CD4-positive, alpha-beta T cell treated with Interleukin-17A for 4 hours (primary cell): Measurements from ENCODE around the gene YBEY.
A peak's percentile ranks its signal among the peaks of the same experiment; 100 is the strongest.
"Not testable (repeated sequence)": the region's sequence is repeated elsewhere in the genome, so short reads cannot be mapped to it uniquely, and the experiment has no call there.

Source experiments
- DNase-seq: peaks from one replicate; pipeline ENCODE4 v3.0.0-alpha.2; 2020; ENCODE audit warnings: mixed read lengths

YBEY gene, protein sequence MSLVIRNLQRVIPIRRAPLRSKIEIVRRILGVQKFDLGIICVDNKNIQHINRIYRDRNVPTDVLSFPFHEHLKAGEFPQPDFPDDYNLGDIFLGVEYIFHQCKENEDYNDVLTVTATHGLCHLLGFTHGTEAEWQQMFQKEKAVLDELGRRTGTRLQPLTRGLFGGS

DNA sequence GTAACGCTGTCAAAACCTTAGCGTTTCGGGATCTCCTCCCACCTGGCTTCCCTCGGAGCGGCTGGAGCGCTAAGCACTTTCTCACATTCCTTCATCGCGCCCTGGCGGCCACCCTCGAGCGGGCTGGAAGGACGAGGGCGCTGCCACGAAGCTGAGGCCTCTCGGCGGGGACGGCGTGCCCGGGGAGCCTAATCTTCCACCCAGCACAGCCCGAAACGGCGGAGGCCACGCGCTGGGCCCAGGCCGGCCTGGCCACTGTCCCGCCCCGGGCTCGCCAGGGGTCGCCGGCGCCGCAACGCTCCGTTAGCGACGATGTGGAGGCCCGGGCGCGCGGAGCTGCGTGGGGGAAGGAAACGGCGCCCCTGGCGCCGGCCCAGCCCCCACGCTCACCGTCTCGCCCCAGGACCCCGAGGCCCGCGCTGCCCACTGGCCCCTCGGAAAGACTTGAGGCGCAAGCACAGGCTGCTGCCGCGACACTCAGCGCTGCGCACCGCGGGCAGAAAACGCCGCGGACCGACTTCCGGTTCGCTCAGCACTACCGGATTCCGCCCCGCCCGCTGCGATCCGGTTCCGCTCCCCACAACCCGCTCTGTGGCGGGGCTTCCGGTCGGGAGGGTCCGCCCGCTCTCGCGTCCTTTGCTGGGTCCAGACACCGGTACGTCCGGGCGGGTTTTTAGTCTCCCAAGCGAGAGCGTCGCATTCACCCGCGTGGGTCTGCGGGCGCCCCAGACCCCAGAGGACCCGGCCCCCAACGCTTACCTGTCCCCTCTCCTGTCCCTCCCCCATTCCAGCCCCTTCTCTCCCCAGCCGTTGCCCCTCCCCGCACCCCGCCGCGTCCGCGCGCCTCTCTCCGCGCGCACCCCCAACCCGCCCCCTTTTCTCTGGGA, at the start of gene YBEY:
Gene YBEY (plus strand): TSS at position 582 of the 887 bp plus-strand sequence. CDS start 572 bp downstream, outside the sequence.
- DNase-seq: peak; percentile 90

DNA sequence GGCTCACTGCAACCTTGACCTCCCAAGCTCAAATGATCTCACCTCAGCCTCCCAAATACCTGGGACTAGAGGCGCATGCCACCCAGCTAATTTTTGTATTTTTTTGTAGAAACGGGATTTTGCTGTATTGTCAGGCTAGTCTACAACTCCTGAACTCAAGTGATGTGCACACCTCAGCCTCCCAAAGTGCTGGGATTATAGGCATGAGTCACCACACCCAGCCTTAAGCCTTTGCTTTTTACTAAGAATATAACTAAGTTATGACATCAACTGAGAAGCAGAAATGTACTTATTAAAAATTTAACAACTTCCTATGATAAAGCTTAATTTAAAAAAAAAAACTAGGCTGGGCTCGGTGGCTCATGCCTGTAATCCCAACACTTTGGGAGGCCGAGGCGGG, 48.7 kb upstream of the YBEY start:
- DNase-seq: no peak

DNA sequence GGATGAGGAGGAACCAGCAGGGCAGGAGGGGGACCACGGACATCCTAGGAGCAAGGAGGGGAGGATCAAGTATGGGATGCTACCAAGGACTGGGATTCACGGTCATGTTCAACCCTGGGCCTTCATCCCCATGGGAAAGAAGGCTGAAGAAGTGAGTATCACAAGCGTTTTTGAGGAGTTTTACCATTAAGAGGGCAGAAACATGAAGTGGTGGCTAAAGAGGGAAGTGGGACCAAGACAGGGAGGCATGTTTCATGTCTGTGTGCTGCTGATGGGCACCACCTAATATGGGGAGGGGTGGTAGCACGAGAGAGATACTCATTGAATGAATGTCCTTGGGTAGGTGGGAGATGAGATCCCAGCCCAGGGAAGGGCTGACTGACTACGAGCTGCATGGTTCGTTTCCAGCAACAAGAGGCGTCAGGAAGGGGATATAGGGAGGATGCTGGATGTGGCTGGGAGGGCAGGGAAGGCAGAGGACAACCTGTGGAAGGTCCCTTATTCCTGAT, 46.3 kb upstream of the YBEY start:
- DNase-seq: no peak

DNA sequence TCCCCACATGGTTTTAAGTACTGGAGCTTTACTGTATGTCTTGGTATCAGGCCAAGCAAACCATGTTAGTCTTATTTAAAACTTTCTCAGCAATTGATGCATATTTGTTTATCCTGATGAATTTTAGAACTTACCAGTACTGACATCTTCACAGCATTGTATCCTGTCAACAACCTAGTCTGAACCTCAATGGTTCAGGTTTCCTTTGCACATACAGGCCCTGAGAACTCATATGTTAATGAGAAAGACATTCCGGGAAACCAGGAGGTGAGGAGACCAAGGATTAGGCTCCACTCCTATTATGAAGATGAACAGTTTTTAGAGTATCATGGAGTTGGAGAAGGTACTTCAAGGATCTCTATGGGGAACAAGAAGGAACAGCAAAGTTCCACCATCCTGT, 44.6 kb upstream of the YBEY start:
- not testable (repeated sequence) for DNase-seq

DNA sequence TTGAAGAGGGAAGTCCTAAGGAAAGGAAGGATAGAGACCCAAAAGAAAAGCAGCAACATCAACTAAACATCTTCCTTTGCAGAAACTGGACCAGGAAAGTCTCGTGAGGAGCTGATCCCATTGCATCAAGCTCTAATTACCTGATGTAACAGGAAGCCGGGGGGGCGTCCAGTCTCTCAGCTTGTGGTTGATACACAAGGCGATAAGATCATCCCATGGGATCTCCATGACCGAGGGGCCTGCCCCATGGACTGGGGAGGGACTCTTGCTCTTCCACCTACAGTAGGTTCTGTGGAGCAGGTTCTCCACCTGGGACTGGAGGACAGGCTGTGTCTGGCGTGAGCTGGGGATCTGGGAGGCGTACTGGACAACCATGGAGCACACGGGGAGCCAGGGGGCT, 42.8 kb upstream of the YBEY start:
- no peak for DNase-seq

DNA sequence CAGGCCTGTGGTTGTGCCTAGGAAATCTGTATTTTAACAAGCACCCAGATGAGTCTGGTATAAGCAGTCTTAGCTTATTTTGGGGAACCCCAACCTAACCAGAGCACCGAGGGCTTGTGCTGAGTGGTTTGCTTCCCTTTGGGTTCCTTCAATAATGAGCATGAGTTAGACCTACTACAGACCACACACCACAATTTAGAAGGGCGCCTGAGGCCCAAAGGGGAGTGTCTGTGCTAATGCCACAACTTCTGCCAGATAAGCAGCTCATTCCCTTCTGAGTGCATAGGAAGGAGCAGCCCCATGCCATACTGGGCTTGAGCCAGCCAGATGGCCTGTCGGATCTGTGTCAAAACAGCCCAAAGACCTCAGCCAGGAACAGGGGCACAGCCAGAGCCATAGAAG, 42.2 kb upstream of the YBEY start:
- no peak for DNase-seq

DNA sequence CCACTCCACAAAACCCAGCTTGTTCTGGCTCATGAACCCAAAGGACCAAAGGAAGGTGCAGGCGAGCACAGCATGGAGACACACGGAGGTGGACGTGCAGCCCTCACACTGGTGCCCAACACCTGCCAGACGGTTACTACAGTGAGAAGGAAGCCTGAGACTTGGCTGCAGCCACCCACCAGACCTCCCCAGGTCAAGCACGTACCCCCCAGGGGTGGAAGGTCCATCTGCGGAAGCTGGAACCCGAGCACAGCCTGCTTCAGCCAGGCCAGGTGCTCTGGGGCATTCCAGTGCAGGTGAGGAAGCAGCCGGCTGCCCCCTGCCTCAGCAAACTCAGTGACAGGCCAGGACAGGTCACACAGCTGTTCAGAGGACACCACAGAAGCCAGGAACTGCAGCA, 41.5 kb upstream of the YBEY start:
- no peak for DNase-seq

DNA sequence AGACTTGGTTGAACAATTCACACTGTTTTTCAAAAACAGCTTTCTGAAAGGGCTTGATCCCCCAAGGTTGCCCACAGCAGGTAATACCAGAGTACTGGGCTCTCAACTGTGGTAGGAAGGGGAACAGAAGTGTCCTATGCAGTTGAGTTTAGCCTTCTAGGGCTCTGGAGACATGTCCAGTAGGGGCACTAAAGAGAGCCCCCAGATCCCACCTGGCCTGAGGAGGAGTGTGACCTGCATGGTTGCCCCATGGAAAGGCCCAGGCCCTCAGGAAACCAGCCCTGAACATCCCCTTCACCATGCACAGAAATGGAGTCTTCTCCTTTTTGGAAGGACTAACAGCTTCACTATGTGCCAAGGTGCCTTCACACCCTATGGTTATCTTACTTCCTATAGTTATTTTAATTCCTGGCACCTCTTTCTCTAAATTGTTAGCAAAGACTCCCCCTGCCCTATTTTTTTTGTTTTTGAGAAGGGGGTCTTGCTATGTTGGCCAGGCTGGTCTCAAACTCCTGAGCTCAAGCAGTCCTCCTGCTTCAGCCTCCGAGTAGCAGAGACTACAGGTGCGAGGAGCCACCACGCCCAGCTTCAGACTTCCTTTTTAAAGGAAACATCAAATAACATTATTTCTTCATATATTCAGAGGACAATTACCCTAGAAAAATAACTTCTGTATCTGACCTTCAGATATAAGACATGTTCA, 40.8 kb upstream of the YBEY start:
- DNase-seq: no peak

DNA sequence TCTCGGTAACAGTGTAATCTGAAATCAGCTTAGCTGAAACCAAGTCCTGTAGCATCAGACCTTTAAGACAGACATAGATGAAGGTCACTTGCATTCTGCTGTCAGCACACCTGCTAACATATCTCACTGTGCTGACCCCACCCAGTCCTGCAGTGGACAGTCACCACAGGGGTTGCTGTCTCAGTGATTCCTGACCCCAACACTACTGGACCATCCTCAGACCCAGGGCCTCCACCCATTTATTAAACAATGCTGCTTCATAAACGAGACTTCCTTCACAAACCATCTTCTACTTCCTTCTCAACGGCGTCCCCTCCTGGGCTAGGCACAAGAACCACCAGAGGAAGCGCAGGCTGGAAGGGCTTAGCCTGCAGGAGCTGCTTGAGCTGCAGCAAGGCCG, 39.8 kb upstream of the YBEY start:
- no peak for DNase-seq

DNA sequence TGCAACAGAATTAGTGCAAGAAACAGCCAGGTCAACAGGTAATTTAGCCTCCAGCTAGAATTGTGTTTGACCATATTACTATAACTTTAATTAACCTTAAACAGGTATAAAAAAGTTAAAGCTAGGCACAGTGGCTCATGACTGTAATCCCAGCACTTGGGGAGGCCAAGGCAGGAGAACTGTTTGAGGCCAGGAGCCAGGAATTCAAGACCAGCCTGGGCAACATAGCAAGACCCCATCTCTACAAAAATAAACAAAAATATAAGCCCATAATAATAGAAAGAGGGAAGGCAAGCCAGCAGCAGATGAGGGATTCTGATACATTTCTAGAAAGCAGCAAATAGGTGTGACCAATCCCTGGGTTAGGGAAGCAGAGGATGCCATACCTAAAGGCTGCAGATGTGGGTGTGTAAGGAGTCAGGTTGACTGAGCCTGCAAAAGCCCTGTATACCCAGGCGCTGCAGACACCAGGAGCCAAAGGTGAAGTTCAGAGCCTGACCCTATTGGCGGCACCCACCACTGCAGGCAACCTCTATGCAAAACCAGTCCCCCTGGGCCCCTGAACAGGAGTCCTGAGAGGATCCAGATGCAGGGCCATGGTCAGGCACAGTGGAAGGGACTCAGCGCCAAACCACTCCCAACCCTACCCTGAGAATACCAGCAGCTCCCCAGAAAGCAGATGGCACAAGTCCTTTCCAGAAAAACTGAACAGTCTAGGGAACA, 38.3 kb upstream of the YBEY start:
- no peak for DNase-seq

DNA sequence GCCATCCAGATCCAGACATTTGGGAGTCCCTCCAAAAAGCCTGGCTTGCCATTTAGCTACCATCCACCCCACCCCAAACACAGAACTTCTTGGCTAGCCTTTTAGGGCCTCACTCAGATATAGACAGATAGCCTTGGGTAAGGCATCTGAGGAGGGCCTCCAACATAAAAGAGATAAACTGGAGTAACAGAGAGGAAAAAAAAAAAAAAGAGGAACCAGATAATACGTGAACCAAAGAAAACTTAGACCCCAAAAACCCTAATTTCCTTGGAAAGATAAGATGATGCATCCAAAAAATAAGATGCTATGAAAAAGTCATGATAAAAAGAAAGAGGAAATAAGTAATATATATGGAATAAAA, 37.7 kb upstream of the YBEY start:
- no peak for DNase-seq

DNA sequence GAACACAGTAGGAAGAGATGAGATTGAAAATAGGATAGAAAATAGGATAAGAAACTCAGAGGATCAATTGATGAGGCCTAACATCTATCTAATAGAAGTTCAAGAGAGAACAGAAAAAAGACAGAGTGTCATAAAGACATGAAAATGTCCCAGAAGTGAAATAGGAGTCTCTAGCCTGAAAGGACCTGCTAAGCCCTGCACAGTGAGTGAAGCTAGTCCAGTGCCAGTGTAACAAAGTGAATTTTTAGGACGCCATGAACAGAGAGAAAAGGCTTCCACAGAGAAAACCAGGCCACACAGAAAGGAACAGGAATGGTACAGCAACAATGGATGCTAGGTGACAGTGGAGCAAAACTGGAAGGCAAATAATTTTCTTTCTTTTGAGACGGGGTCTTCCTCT, 37.3 kb upstream of the YBEY start:
- no peak for DNase-seq

DNA sequence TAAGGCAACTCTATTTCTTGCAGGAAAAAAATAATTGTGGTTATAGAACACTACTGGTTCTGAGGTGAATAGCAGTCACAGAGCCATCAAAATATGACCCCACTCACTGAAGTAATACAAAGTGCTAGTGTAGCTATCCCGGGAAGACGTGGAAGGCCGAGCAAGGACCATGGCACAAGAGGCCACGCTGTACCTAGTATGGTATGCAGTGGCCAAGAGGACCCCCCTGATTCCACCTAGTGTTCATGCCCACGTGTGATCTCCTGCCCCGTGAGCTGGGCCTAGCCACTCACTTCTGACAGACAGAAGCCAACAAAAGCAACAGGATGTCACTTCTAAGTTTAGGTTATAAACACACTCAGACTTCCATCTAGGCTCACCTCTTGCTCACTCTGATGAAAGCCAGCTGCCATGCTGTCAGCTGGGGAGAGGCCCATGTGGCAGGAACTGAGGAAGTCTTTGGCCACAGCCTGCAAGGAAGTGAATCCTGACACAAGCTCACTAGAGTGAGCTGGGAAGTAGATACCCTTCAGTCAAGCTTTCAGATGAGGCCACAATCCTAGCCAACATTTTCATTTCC, 35.9 kb upstream of the YBEY start:
- no peak for DNase-seq

DNA sequence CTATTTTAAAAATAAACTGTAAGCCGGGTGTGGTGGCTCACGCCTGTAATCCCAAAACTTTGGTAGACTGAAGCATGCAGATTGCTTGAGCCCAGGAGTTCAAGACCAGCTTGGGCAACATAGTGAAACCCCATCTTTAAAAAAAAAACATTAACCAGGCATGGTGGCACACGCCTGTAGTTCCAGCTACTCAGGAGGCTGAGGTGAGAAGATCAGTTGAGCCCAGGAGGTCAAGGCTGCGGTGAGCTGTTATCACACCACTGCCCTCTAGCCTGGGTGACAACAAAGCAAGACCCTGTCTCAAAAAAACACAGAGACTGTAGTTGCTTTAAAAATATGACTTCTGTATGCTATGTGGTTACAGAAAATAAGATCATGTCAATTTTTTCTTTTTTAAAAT, 33.3 kb upstream of the YBEY start:
- no peak for DNase-seq

DNA sequence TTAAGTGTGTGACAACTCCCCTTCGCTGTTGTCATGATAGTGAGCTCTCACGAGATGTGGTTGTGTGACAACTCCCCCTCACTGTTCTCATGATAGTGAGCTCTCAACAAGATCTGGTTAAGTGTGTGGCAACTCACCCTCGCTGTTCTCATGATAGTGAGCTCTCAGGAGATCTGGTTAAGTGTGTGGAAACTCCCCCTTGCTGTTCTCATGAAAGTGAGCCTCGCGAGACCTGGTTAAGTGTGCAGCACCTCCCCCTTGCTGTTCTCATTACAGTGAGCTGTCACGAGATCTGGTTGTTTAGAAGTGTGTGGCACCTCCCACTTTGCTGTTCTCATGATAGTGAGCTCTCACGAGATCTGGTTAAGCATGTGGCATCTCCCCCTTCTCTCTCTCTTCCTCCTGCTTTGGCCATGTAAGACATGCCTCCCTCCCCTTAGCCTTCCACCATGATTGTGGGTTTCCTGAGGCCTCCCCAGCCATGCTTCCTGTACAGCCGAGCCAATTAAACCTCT, 32.5 kb upstream of the YBEY start:
- peak; percentile 11 for DNase-seq

DNA sequence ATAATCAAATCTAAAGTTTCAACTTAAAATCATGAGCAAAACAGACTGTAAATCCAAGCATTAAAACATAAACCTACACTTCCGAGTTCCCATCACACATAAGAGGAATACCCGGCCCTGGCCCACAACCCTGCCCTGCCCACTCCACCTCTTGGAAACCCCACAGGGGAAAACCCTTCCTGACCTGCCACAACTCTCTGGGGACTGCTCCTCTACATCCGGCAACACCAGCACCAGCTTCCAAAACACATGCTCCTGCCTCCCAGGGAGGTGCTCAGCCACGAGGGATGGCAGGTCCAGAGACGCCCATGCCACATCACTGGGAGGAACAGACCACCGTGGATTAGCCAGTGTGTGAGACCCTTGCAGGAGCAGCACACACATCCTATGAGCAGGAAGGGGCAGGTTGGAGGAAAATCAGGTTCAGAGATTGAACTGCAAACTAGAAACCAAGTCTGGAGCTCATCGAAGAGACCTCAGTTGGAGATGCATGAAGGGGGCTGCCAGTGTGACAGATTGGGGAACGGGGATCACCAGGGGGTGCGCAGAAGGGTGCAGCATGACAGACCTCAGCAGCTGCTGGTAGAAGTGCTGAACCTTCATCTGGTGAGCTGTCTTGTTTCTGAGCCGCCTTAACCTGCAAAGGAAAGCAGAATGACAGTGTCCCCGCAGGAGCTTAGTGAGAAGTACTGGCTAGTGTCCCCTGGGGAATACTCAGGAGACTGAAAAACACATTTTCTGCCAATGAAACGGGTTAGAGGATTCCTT, 31.8 kb upstream of the YBEY start:
- no peak for DNase-seq

DNA sequence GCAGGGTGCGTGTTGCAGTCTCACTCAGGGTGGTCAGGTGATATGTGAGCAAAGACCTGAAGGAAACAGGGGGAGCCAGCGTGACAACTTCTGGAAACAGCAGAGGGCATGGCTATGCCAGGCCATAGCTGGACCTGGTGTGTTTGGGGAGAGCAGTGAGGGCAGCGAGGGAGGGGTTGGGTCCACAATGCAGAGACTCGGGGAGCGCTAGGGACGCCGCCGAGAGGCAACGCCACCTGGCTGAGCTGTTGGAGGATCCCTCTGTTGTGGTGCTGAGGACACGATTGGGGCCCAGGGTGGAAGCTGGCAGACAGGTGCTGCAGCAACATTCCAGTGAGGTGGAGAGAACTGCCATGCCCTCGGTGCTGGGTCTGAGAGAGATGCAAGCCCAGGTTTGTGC, 31.0 kb upstream of the YBEY start:
- no peak for DNase-seq

DNA sequence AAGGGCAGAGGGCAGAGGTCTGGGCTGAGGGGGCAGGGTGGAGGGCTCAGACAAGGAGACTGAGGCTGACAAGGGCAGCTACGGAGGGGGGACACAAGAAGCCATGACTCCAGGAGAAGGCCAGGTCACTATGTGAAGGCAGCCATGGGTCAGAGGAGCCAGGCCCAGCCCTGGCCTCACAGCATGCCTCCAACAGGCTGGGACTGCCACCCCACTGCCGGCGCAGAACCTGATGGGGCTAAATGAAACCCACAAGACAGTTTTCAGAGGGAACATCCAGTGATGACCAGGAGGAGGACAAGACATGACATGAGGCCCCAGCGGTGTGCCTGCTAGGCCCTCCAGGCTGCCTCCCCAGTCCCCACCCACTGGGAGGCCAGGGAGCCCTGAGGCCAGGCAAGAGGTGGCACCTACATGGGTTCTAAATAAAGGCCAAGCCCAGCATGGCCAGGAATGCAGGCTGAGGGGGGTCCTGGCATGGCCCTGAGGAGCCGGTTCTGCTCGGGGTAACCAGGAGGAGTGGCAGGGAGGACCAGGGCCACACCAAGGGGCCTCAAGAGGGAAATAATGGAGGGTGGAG, 30.3 kb upstream of the YBEY start:
- DNase-seq: no peak

DNA sequence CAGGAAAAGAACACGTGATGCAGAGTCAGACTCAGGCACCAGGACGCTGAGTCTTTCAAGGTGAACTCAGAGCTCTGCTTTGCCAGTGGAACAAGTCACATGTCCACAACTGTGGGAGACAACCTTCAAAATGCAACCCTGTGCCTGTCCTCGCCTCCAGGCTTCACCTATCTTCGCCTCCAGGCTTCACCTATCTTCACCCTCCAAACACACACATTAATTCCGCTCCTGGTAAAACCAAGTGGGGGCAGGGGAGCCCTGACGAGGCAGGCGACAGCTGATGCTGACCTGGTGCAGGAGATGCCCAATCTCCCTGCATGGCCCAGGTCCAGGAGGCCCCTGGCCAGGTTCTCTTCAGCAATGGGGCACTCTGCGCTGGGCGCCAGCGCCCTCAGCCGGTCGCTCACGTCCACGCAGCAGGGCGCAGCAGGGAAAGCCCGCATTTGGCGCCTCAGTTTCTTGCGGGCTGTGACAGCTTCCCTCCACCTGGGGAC, 29.6 kb upstream of the YBEY start:
- DNase-seq: no peak

DNA sequence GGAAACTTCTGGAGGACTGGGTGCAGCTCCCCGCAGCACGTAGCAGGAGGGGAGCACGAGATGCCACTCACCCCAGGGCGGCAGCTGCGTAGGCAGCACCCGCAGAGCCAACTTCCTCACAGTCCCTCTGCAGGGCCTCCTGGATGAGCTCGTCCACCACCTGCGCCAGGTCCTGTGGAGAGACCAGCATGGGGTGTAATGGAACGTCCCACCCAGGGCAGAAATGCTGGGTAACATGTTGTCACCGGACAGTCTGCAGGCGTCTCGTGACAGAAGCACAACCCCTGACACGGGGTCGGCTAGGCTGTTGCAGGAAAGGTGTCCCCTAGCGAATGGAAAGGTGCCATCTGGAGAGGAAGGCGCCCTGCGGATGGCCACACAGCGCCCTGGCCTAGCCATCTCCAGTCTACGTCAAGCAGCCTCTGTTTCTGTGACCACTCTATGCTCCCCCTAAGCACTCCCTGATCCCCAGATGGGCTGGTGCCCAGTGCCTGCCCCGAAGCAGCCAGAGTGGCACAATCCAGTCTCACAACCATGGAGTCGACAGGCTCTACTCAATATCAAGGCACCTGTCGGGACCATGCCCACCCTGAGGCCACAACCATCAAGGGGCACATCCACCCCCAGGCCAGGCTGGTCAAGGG, 22.0 kb upstream of the YBEY start:
- no peak for DNase-seq

DNA sequence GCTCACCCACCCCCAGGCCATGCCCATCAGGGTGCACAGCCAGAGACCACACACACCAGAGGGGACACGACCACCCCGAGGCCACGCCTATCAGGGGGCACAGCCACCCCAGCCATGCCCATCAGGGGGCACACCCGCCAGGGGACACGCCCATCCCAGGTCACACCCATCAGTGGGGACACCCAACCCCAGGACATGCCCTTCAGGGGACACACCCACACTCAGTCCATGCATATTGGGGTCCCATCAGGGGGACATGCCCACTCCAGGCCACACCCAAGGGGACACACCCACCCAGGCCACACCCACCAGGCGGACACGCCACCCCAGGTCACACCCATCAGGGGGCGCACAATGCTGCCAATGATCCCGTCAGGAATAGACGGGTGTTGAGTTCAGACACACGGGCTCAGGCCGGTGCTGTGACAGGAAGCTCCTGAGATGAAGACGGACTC, 21.4 kb upstream of the YBEY start:
- no peak for DNase-seq
